ENCODE results near the gene APH1A.

APH1A gene

GRCh38 chr1:150268340-150268704, 494 bp downstream of the APH1A start:
- no peak for DNase-seq (ENCODE audit: low read depth)
- H3K4me3 ChIP-seq (ENCODE audit: low read length) = peak overlapping the region; percentile 94
- TF ChIP-seq CTCF (conservative IDR thresholded peaks at IDR 0.05; ENCODE audit: low read depth, low read length) = no peak

- no peak for TF ChIP-seq CTCF (conservative IDR thresholded peaks at IDR 0.05; ENCODE audit: low read depth, low read length)
- DNase-seq (ENCODE audit: low read depth) = no peak
- peak overlapping the region; percentile 94 for H3K4me3 ChIP-seq (ENCODE audit: low read length)
Measured at GRCh38 chr1:150267896-150268295, 920 bp downstream of the APH1A start.

GRCh38 chr1:150263549-150263948, 5.3 kb downstream of the APH1A start:
- TF ChIP-seq CTCF (conservative IDR thresholded peaks at IDR 0.05; ENCODE audit: low read depth, low read length) = no peak
- DNase-seq (ENCODE audit: low read depth) = no peak
- H3K4me3 ChIP-seq (ENCODE audit: low read length) = no peak overlapping the region

- no peak for TF ChIP-seq CTCF (conservative IDR thresholded peaks at IDR 0.05; ENCODE audit: low read depth, low read length)
- no peak for DNase-seq (ENCODE audit: low read depth)
- H3K4me3 ChIP-seq (ENCODE audit: low read length) = no peak overlapping the region
Measured at GRCh38 chr1:150262388-150263320, 6.2 kb downstream of the APH1A start.

GRCh38 chr1:150261367-150261766, 7.4 kb downstream of the APH1A start:
- H3K4me3 ChIP-seq (ENCODE audit: low read length) = no peak overlapping the region
- DNase-seq (ENCODE audit: low read depth) = no peak
- no peak for TF ChIP-seq CTCF (conservative IDR thresholded peaks at IDR 0.05; ENCODE audit: low read depth, low read length)

GRCh38 chr1:150259758-150260669, 8.8 kb downstream of the APH1A start:
- no peak for TF ChIP-seq CTCF (conservative IDR thresholded peaks at IDR 0.05; ENCODE audit: low read depth, low read length)
- H3K4me3 ChIP-seq (ENCODE audit: low read length) = peak overlapping the region; percentile 33
- no peak for DNase-seq (ENCODE audit: low read depth)

All from retinal pigment epithelial cell (primary cell).